Glomerular endothelial cell (primary cell): ENCODE measurements around the gene USP24. TPM values are rescaled to one million over a fixed set of nuclear protein-coding genes. Genes with fewer than 3 reads are reported as not detected.

Source experiments
- DNase-seq: peaks from one replicate; pipeline ENCODE4 v3.0.0-alpha.2; 2011; ENCODE audit warnings: low read depth, low spot score; ENCODE audit errors: extremely low read depth
- total RNA-seq: library from RNA; depleted of rRNA; stranded (reverse); fragments of >200 nt; gene quantifications from 2 replicates; pipeline ENCODE4 v1.2.3, GENCODE V29; 2015

The USP24 gene
- total RNA-seq, 1 donor from 2014 or later: 28.2 TPM

- DNase-seq: no peak
These were observed 46.8 kb downstream of the USP24 start for GRCh38 chr1:55168353-55168752.

- no peak for DNase-seq
These were observed 47.8 kb downstream of the USP24 start for GRCh38 chr1:55167224-55167871.

GRCh38 chr1:55164906-55165305 is 50.3 kb downstream of the USP24 start:
- DNase-seq: no peak

DNA sequence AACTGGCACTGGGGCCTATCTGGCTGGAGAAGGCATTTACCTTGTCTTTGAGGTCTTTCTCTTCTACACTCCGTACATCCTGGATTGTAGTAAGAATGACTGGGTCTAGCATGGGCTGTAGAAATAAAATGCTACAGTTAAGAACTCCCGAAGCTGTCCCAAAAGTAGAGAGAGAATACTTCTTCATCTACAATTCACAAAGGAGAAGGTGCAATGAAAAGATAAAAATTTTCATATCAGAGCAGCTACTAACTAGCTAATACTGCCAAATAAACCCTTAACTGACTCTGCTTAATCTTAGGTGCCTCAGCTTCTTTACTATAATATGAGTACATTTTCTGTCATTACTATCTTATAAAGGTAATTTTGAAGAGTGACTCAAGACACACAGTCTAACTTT is 55.6 kb downstream of the USP24 start:
- no peak for DNase-seq

GRCh38 chr1:55156608-55157007 is 58.6 kb downstream of the USP24 start:
- no peak for DNase-seq

GRCh38 chr1:55156093-55156492 is 59.1 kb downstream of the USP24 start:
- no peak for DNase-seq

GRCh38 chr1:55155522-55155921 is 59.6 kb downstream of the USP24 start:
- DNase-seq: peak; percentile 27

DNA sequence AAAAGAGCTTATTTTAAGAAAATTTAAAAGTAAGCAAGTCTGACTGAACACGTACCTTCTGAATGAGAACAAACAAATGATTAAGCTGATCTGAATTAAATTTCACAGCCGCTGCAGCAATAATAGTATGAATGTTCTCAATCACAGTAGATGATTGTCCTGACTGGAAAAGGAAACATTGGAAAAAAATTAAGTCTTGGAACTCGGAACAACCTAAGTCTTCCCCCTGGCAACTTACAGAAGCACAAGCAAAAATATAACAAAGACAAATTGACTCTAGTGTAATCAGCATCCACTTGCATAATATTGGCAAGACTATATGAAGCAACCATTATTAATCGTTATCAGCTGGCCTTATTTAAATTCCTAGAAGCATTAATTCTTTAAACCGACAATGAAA is 60.5 kb downstream of the USP24 start:
- DNase-seq: no peak

DNA sequence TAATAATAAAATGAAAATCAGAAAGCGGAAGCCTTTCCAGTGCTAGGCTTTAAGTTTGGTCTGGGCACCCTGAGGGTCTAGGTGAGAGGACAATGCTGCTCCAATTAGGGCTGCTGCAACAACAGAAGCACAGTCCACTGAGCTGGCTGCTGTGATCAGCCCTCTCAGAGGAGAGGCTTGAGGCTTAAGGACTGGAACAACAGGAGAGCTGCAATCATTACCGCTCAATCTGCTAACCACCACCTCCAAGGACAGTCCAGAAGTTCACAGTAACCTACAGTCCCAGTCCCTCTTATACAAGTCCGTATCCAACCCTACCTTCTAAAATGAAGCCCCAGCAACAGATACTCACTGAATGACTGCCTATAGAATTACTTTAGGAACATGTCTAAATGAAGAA is 62.1 kb downstream of the USP24 start:
- DNase-seq: no peak

DNA sequence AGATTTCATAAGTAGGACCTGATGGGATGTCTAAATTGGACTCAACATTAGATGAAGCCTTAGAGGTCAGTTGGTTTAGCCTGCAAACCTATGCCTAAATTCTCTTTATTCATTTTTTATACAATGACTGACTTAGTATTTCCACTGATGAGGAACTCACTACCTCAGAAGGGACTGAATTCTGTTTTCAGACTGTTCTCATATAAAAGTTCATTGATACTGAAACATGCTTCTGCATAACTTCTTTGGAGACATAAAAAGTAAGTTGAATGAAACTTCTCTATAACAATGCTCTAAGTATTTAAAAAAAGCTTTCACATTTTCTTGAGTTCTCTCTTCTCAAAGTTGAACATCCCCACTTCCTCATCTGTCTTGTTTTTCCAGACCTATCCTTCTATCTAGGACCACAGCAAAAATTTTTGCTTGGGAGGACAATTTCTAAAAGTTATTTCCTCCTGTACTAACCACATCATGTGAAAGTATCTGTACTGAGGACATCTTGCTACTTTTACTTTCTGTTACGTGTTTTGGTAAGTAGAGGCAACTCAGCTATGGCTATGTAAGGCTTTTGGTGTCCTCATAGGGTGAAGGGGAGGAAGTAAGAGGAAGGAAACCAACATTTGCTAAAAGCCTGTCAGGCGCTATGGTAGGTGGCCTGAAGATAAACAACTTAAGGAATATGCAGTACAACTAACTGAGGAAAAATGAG is 64.1 kb downstream of the USP24 start:
- DNase-seq: no peak

DNA sequence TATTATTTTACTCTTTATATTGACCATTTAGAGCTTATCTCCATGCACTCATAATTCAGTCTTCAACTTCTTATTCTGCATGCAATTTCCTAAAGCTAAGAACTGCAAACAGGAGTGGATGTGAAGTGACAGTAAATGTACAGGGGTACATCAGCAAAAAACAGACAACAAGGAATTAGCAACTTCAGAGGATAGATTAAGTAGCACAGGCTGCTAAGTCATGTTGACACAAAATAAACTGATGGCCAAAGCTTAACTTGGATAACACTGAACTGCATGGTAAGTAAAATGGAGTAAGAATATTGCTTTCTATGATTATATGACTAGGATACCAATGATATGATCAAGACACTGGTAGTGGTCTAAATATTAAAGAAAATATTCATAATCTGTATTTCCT is 66.5 kb downstream of the USP24 start:
- no peak for DNase-seq

DNA sequence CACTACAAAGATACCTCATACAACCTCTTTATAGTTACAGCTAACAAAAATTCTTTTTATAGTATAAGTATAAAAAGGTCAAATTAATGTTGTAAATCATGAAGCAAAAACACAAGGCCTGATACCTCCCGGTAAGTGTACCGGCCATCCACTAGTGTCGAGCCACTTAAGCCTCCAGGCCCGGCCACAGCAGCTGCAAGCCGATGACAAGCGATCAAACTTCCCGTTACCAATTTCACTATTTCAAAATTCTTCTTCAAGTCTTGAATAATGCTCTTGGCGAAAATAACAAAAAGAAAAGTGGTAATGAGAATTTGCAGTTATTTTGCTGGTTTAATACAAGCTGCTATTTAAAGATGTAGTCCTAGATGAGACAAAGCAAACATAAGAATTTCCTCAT is 67.6 kb downstream of the USP24 start:
- DNase-seq: no peak

- DNase-seq: no peak
These were observed 68.4 kb downstream of the USP24 start for GRCh38 chr1:55146781-55147180.

GRCh38 chr1:55144886-55145285 is 70.3 kb downstream of the USP24 start:
- no peak for DNase-seq

- no peak for DNase-seq
These were observed 71.5 kb downstream of the USP24 start for GRCh38 chr1:55143684-55144083.

GRCh38 chr1:55141295-55141893 is 73.8 kb downstream of the USP24 start:
- DNase-seq: no peak

GRCh38 chr1:55140546-55140983 is 74.6 kb downstream of the USP24 start:
- DNase-seq: peak; percentile 55

DNA sequence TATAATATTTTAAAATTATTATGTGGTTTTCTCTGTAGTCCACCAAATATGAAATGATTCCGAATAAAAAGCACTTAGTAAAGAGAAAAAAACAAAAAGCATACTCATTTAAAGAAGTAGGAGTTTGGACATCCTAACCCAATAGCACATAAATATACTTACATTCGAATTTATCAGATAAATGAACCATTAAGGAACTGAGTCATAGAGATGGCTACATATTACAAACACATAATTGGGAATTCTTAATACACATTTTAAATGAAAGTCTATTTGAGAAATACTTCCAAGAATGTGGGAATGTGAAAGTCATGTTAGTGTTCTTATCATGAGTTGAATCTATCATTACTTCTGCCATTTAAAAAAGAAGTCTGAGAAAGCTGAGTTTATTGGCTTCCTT is 75.0 kb downstream of the USP24 start:
- DNase-seq: no peak

GRCh38 chr1:55138823-55139222 is 76.3 kb downstream of the USP24 start:
- no peak for DNase-seq

- DNase-seq: no peak
These were observed 80.9 kb downstream of the USP24 start for GRCh38 chr1:55134152-55134808.

DNA sequence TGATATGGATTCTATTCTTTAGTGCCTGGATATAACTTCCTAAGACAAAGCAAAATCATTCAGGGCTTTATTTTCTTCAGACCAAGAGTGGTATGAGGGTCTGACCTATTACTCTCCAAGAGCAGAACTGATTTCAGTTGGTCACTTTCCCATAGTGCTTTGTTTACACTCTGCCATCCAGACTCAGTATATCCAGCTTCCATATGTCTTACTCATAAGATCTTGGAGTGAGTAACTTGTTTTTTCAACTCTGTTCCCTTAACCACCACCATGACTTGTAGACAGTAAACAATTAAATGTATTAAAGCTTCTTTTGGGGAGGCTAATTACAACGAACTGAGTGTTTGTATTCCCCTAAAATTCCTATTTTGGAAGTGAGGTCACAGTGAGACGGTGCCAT is 83.4 kb downstream of the USP24 start:
- no peak for DNase-seq

DNA sequence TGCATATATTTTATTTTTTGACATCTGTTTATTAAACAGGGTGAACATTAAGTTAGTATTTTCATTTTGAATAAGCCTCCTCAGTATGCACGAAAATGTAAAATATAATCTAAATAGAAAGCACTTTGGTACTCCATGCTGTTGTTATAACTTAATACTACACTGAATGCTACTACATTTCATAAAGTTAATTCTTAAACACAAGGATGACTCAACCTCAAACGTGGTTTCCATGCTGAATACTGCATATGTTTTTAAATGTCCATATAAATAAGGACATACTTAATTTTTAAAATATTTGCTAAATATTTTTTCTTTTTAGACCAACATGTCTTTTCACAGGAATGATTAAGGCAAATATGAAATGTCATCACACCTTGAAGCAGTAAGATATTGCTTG is 83.9 kb downstream of the USP24 start:
- DNase-seq: no peak
